Measurements from ENCODE around the gene HSPA12B. TPM values are rescaled to one million over a fixed set of nuclear protein-coding genes. Genes with fewer than 3 reads are reported as not detected.

Gene HSPA12B
- total RNA-seq, 1 experiment from 2014 or later: 2.7 TPM

GRCh38 chr20:3694864-3695263 lies 37.6 kb upstream of the HSPA12B start:
- Histone ChIP-seq H3K79me2 (ENCODE audit: insufficient read depth, low read length) (no peaks in the 10 kb centered on the region), H4K8ac (replicated peaks; ENCODE audit: insufficient read length, low read depth, low read length) (no peak overlapping the region), H3K23me2 (ENCODE audit: insufficient read length, low read depth, low read length, poor library complexity, severe bottlenecking) (no peaks in the 10 kb centered on the region), H4K20me1 (ENCODE audit: control insufficient read depth, insufficient read depth, insufficient read length) (no peaks in the 10 kb centered on the region), H4K5ac (ENCODE audit: insufficient read length, low read depth, low read length) (no peak overlapping the region), H3T11ph (ENCODE audit: low read length) (no peak overlapping the region), H3K4me2 (ENCODE audit: insufficient read depth, insufficient read length, low read length) (no peak overlapping the region), H3K79me1 (ENCODE audit: insufficient read depth, low read depth, low read length, poor library complexity, severe bottlenecking) (no peaks in the 10 kb centered on the region), H3K27ac (ENCODE audit: insufficient read length, low read depth, low read length) (no peak overlapping the region), H2AK5ac (ENCODE audit: insufficient read length, low read length) (no peak overlapping the region), H3K56ac (ENCODE audit: insufficient read length, low read depth, low read length) (no peak overlapping the region), H2BK12ac (ENCODE audit: insufficient read length, low read depth, low read length) (no peak overlapping the region), H2BK120ac (ENCODE audit: low read depth, low read length, poor library complexity, severe bottlenecking) (no peak overlapping the region), H2BK15ac (ENCODE audit: low read depth, low read length) (no peak overlapping the region), H3K4me1 (ENCODE audit: insufficient read depth, low read length) (no peaks in the 10 kb centered on the region), H3K4ac (ENCODE audit: low read depth, low read length) (no peak overlapping the region), H3K23ac (ENCODE audit: insufficient read length, low read depth, low read length) (no peak overlapping the region), H2AFZ (ENCODE audit: low read length) (no peak overlapping the region), H3K14ac (ENCODE audit: insufficient read depth, low read length) (no peak overlapping the region), H3K9me3 (ENCODE audit: control insufficient read depth, low read depth, low read length) (no peaks in the 10 kb centered on the region), H2BK20ac (ENCODE audit: low read depth, low read length, poor library complexity, severe bottlenecking) (no peak overlapping the region), H2BK5ac (ENCODE audit: insufficient read length, low read length) (no peak overlapping the region), H4K91ac (ENCODE audit: insufficient read length, low read depth, low read length) (no peak overlapping the region), H3K9ac (ENCODE audit: extremely low read depth, insufficient read length, low read length) (no peak overlapping the region), H3K18ac (ENCODE audit: insufficient read length, low read depth, low read length) (no peak overlapping the region), H3K27me3 (ENCODE audit: insufficient read depth, low read length) (no peaks in the 10 kb centered on the region)
- Mint-ChIP-seq H3K4me3 (no peak overlapping the region), H3K9me3 (peaks cover 3% of the 10 kb centered on the region in 2 experiments; a peak in 3 of 5 replicates), H3K27ac (peak overlapping the region in 1 of 3 experiments; percentile 59; a peak in 1 of 7 replicates), H3K36me3 (ENCODE audit: insufficient read depth in 1 of 3, low read depth in 3 of 3) (no peaks in the 10 kb centered on the region; a peak in 1 of 7 replicates), H3K4me1 (no peaks in the 10 kb centered on the region), H3K27me3 (ENCODE audit: low read depth) (peaks cover 2% of the 10 kb centered on the region; the same call in 1 of the 2 replicates)
- no peak for TF ChIP-seq CTCF (conservative IDR thresholded peaks at IDR 0.05)
- no peak for DNase-seq
- no CpG with 5 or more reads among the region's 5 CpGs for WGBS (ENCODE audit: extremely low coverage, insufficient read length, low lambda C conversion rate)

Data from H9 (cell line).